ENCODE data around the gene SETDB2.

Gene SETDB2

GRCh38 chr13:49443704-49444523, at the start of gene SETDB2, which contains the start of gene CAB39L:
TSS of gene SETDB2 (plus strand) at chr13:49444274. CDS start at chr13:49451894, 7,620 bp downstream.
TSS of gene CAB39L (minus strand) at chr13:49444064. CDS start at chr13:49382910, 61,154 bp downstream.
- peak; percentile 95 to 99 (median 97) for DNase-seq (ENCODE audit: low read depth in 3 of 3)

GRCh38 chr13:49395451-49395865, 48.6 kb upstream of the SETDB2 start:
- DNase-seq (ENCODE audit: low read depth in 3 of 3): no peak

- no peak for DNase-seq (ENCODE audit: low read depth in 3 of 3)
Measured at GRCh38 chr13:49395878-49396380, 48.1 kb upstream of the SETDB2 start.

GRCh38 chr13:49399801-49400472, 44.1 kb upstream of the SETDB2 start:
- DNase-seq (ENCODE audit: low read depth in 3 of 3): no peak

- no peak for DNase-seq (ENCODE audit: low read depth in 3 of 3)
Measured at GRCh38 chr13:49400755-49401659, 43.1 kb upstream of the SETDB2 start.

- DNase-seq (ENCODE audit: low read depth in 3 of 3): no peak
Measured at GRCh38 chr13:49403996-49404702, 39.9 kb upstream of the SETDB2 start.

- no peak for DNase-seq (ENCODE audit: low read depth in 3 of 3)
Measured at GRCh38 chr13:49404703-49405020, 39.4 kb upstream of the SETDB2 start.

- DNase-seq (ENCODE audit: low read depth in 3 of 3): no peak
Measured at GRCh38 chr13:49407068-49407467, 37.0 kb upstream of the SETDB2 start.

GRCh38 chr13:49407936-49408335, 36.1 kb upstream of the SETDB2 start:
- no peak for DNase-seq (ENCODE audit: low read depth in 3 of 3)

- DNase-seq (ENCODE audit: low read depth in 3 of 3): no peak
Measured at GRCh38 chr13:49409008-49409407, 35.1 kb upstream of the SETDB2 start.

GRCh38 chr13:49410006-49410405, 34.1 kb upstream of the SETDB2 start:
- DNase-seq (ENCODE audit: low read depth in 3 of 3): no peak

- no peak for DNase-seq (ENCODE audit: low read depth in 3 of 3)
Measured at GRCh38 chr13:49410477-49410876, 33.6 kb upstream of the SETDB2 start.

- DNase-seq (ENCODE audit: low read depth in 3 of 3): no peak
Measured at GRCh38 chr13:49411353-49411752, 32.7 kb upstream of the SETDB2 start.

- no peak for DNase-seq (ENCODE audit: low read depth in 3 of 3)
Measured at GRCh38 chr13:49412749-49413148, 31.3 kb upstream of the SETDB2 start.

- no peak for DNase-seq (ENCODE audit: low read depth in 3 of 3)
Measured at GRCh38 chr13:49417161-49417560, 26.9 kb upstream of the SETDB2 start.

- no peak for DNase-seq (ENCODE audit: low read depth in 3 of 3)
Measured at GRCh38 chr13:49418206-49418605, 25.9 kb upstream of the SETDB2 start.

- DNase-seq (ENCODE audit: low read depth in 3 of 3): no peak
Measured at GRCh38 chr13:49419276-49419675, 24.8 kb upstream of the SETDB2 start.

GRCh38 chr13:49421391-49421790, 22.7 kb upstream of the SETDB2 start:
- DNase-seq (ENCODE audit: low read depth in 3 of 3): no peak

GRCh38 chr13:49424011-49424560, 20.0 kb upstream of the SETDB2 start:
- no peak for DNase-seq (ENCODE audit: low read depth in 3 of 3)

GRCh38 chr13:49428041-49428763, 15.9 kb upstream of the SETDB2 start:
- no peak for DNase-seq (ENCODE audit: low read depth in 3 of 3)
